ENCODE measurements around the gene KAT7.
A peak's percentile ranks its signal among the peaks of the same experiment; 100 is the strongest.

The KAT7 gene

DNA sequence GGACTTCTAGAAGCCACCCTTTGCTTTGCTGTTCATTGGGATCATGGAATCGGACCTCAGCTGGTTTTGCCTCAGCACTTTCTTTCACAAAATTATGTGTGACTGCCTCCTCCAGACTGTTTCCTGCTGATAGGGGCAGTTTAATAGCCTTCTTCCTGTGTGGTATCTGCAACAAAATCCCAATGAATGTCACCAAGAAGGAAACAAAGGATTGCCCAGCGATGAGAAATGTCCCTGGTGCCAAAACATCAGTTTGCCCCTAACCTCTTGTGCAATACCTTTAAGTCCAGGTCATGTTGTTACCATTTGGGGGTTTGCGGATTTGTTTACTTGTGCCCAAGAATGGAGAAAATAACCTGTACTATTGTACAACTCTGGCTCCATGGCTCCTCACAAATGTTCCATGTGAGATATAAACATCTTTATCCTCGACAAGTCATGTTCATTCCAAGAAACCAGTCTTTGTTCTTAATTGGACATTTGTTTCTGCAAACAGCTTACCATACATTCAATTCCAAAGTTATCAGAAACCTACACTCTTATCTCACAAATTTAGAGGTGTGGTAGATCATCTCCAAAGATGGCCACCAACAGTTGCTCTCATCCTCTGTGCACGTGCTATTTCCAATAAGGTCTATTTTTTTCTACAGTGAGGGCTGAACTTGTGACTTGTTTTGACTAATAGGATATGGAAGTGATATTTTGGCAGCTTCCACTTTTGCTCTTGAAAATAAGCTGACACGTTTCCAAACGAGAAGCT lies 44.5 kb downstream of the KAT7 start:
- H3K4me3 ChIP-seq, result no peak overlapping the region

DNA sequence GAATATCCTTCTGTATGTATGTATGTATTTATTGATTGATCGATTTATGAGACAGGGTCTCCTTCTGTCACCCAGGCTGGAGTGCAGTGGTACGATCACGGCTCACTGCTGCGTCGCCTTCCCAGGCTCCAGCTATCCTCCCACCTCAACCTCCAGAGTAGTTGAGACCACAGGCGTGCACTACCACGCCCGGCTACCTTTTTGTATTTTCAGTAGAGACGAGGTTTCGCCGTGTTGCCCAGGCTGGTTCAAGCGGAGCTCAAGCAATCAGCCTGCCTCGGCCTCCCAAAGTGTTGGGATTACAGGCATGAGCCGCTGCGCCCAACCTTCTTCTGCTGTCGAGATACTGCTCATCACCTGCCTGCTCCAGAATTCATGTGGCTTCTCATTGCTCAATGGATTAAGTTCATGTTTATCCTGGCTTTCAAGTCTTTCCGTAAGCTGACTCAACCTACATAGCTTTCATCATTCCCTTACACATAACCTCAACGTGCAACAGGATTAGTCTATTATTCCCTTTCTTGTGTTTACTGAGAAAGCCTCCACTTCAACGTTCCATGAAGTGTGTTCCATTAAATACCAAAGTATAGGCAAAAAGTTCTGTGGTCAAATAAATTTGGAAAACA lies 45.8 kb downstream of the KAT7 start:
- H3K27ac ChIP-seq, result peak overlapping the region in 3 of 21 experiments; percentile 5 to 52 (median 18)
- no peak overlapping the region for H3K4me3 ChIP-seq

More for the DNA sequence above, 44.5 kb downstream of the KAT7 start:
- H3K27ac ChIP-seq, result peak overlapping the region in 4 of 21 experiments; percentile 5 to 52 (median 36)

DNA sequence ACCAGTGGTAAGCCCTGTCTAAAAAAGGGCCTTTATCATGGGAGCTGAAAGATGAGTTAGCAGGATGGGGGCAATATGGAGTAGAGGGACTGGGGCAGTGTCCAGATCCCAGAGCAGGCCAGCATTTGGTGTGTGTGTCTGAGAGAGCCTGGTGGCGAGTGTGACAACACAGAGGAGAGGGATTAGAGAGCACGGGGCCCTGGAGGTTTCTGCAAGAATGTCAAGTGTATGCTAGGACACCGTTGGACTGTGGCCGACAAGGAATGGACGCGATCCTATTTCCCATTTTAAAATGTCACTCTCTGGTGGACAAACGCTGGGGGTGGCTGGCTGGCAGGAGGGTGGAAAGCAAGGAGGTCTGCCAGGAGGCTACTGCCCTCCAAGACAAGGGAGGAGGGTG lies 47.0 kb downstream of the KAT7 start:
- peak overlapping the region in 1 of 21 experiments; percentile 20 for H3K27ac ChIP-seq
- no peak overlapping the region for H3K4me3 ChIP-seq

DNA sequence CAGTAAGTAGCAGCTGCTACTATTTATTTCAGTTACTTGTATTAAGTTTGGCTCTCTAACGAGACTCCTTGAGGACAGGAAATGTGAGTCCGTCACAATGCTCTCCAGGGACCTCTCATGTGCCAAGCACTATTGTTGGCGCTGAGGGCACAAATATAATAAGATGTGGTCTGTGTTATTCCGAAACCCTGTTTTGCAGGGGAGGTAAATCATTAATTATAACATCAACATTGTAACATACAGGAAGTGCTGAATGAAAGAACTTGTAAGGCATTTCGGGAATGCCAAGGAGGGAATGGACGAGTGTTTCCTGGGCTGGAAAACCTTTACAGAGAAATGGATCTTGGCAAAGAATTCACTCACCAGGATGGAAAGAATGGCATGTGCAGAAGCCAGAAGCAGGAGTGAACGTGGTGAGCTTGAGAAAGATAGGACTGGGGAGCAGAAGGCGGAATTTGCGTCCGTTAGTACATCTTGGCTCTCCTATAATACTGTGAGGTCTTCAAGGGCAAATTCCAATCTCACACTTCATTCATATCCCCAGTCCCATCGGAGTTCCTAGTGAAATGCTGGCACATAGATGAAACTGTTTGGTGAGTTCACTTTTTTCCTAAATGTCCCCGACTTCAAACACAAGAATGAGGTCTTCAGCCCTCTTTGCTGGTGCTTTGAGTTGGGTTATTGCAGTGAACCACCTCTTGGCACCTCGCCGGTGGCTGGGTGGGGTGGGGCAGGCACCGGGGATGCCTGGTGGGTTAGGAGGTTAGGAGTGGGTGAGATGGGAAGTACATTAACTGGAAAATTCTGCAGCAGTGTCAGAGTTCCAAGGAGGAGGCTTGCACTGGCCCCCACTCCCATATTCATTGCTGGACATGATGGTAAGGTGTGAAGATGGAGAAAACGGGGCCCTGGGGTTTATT lies 47.9 kb downstream of the KAT7 start:
- H3K4me3 ChIP-seq, result no peak overlapping the region

DNA sequence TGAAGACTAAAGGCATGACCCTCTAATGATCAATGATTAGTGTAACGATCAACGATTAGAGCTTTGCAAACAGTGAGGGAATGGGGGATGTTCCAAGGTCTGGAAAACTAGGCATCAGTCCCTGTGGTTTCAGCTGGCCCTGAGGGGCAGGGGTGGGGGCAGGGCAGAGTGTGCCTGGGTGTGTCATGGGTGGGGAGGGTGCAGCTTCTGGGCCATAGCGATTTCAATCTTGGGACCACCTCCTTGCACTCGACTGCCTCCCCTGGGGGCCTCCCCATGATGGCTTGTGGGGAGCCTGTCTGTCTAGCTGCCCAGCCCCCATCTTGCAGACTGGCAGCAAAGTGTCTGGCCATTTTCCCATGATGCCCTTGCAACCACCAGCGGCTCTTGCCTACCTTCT lies 51.0 kb downstream of the KAT7 start:
- Histone ChIP-seq H3K4me3 (no peak overlapping the region), H3K27ac (no peak overlapping the region)

More for the DNA sequence above, 47.9 kb downstream of the KAT7 start:
- peak overlapping the region in 4 of 21 experiments; percentile 10 to 57 (median 25) for H3K27ac ChIP-seq

DNA sequence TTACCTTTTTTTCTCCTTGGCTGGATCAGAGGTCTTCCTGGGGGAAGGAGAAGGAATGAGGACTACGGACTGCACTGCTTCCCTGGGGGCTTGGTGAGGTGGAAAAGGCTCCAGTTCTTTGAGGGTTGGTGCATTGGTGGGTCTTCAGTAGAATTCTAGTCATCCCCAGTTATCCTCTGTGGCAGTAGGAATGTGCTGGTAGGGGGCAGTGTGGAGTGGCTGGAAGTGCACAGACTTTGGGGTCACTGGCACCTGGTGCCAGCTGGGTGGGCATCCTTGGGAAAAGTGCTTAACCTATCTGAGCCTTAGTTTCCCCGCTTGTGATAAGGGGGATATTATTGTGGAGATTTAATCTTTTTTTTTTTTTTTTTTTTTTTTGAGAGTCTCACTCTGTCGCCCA lies 53.1 kb downstream of the KAT7 start:
- no peak overlapping the region for H3K4me3 ChIP-seq
- no peak overlapping the region for H3K27ac ChIP-seq

DNA sequence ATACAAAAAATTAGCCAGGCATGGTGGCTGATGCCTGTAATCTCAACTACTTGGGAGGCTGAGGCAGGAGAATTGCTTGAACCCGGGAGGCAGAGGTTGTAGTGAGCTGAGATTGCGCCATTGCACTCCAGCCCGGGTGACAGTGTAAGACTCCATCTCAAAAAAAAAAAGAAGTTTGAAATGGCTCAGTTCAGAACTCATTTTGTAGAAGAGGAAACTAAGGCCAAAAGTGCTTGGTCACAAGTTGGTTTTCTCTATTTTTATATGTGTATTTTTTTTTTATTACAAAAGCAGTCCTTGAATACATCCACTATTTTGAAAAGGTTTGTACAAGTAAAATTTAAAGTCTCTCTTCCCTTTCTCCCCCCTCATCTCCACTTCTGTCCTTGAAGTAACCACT lies 53.9 kb downstream of the KAT7 start:
- Histone ChIP-seq H3K27ac (no peak overlapping the region), H3K4me3 (no peak overlapping the region)

DNA sequence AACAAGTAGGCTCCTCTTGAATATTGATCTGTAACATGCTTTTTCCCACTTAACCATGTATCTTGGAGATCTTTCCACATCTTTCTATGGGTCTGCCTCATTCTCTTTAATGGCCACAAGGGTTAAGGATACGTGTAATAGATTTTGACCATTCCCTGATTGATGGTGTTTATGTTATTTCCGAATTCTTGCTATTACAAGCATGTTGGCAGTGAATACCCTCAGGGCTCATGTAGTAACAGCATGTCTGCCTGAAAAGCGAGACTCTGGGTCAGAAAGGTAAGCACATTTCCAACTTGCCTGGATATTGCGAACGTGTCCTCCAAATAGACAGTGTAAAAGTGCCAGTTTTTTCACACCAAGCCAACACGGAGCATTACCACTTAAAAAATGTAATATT lies 54.4 kb downstream of the KAT7 start:
- H3K27ac ChIP-seq, result no peak overlapping the region

DNA sequence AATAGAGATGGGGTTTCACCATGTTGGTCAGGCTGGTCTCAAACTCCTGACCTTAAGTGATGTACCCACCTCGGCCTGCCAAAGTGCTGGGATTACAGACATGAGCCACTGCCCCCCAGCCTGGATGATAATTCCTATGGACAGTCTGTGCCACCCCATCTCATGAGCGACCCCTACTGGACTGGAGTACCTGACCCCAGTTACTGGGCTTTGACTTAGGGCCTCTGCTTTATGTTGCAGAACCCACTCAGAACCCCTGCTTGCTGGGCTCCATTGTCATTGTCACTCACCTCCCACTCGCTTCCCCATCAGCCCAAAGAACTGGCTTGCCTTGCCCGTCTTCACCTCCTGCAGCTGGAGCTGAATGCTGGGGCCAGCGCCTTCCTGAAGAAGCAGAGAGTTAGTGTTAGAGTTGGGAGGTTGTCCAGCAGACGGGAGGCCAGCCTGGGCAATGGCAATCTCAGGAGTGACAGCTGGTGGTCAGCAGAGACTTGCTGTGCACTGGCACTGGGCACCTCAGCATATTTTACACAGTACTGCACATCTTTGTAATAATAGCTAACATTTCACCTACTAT lies 55.4 kb downstream of the KAT7 start:
- Histone ChIP-seq H3K4me3 (no peak overlapping the region), H3K27ac (no peak overlapping the region)

More for the DNA sequence above, 54.4 kb downstream of the KAT7 start:
- no peak overlapping the region for H3K4me3 ChIP-seq

DNA sequence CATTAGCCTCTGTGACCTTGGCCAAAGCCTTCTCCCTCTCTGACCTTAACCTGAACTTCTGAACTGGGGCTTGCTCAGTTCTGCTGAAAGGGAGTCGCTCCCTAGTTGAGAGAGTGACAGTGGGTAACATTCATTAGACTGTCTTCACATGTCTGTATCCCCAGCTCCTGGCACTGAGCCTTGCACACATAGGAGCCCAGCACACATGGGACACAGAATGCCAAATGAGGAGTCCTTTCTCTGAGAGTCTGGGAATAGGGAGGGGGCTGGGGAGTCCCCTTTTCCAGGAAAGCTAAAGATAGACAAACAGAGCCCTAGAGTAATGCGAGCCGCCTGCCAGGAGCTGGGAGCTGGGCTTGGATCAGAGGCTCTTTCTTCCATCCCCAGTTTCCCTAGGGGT lies 56.8 kb downstream of the KAT7 start:
- Histone ChIP-seq H3K4me3 (no peak overlapping the region), H3K27ac (peak overlapping the region in 5 of 21 experiments; percentile 7 to 57 (median 38))

DNA sequence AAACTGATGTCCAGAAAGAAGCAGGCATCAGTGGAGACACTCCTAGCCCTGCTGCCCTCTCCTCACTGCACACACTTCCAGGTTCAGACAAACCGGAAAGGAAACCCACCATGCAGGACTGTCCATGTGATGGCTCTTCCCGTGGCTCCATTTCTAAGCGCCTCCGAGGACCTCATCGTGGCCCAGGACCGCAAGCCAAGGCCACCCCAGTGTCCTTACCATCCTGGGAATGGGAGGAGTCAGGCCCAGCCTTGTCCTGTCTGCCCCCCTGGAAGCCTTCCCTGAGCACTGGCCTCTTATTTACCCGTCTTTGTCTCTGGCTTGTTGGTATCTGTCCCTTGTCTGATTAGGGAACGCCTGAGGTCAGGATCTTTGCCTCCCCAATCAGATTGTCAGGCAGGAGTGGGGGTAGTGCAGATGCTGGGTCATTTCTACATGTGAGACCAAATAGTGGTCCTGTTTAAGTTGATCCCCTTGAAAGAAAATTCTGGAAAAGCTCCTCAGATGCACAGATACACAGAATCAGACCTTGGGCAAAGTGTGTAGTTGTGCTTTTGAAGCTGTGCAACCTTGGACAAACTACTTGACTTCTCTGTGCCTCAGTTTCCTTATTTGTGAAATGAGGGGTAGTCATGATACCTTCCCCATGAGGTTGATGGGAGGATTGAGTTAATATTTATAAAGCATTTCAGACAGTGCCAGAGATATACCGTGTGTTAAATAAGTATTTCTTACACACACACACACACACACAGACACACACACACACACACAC lies 58.6 kb downstream of the KAT7 start:
- no peak overlapping the region for H3K27ac ChIP-seq
- no peak overlapping the region for H3K4me3 ChIP-seq

DNA sequence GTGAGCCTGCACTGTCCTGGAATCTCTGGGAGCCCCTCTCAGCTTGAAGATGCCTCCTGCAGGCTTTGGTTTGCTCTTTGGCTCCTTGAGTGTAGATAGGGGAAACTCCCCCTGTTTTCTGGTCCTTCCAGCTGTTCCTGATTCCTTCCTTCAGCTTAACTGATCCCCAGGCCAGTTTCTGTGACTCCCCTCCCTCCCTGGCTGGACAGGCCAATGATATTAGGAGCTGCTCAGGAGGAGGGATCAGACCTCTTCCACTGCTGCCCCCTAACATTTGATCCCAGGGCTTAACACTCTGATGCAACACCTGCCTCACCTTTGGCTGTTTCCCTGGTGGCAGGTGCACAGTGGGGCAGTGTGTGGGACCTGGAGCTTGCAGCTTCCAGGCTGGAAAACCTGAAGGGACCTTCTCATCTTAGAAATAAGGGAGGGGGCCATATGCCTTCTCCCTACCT lies 59.6 kb downstream of the KAT7 start, which contains the start of gene TAC4:
Gene TAC4 (minus strand): TSS at position 51 of the 455 bp plus-strand sequence. CDS start 52 bp downstream, outside the sequence.
- H3K27ac ChIP-seq, result no peak within 1 kb of the TSS
- H3K4me3 ChIP-seq, result no peak within 1 kb of the TSS

DNA sequence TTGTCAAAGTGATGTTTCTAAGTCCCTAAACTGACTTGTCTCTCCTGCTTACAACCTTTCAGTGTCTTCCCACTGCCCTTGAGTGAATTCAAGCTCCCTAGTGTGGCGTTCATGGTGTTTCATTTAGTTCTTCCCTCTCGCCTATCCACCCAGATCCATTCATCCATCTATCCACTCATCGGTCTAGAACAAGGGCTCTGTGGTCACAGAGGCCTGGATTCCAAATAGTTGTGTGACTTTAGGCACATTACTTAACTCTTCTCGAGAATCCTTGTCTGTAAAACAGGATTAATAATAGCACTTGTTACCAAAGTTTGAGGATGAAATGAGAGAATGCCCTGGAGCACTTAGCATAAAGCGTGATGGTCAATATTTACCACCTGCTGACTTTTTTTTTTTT lies 60.3 kb downstream of the KAT7 start:
- Histone ChIP-seq H3K4me3 (no peak overlapping the region), H3K27ac (no peak overlapping the region)

DNA sequence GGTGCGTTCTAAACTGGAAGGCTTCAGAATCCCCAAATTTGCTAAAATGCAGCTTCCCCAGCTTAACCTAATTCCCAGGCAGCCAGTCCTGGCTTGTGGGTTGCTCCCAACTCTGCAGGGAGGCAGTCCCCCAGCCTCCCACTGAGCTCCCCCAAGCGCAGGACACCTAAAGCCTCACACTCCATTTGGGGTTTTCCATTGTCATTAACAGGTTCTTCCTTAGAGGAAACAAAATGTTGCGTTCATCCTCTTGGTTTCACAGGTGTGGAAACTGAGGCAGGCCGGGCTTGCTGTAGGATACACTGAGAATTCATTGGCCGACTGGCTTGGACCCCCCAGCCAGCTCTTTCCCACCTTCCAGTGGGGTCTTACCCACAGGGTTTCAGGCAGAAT lies 61.7 kb downstream of the KAT7 start:
- H3K4me3 ChIP-seq, result no peak overlapping the region
- peak overlapping the region in 2 of 21 experiments; percentile 72 to 80 for H3K27ac ChIP-seq

DNA sequence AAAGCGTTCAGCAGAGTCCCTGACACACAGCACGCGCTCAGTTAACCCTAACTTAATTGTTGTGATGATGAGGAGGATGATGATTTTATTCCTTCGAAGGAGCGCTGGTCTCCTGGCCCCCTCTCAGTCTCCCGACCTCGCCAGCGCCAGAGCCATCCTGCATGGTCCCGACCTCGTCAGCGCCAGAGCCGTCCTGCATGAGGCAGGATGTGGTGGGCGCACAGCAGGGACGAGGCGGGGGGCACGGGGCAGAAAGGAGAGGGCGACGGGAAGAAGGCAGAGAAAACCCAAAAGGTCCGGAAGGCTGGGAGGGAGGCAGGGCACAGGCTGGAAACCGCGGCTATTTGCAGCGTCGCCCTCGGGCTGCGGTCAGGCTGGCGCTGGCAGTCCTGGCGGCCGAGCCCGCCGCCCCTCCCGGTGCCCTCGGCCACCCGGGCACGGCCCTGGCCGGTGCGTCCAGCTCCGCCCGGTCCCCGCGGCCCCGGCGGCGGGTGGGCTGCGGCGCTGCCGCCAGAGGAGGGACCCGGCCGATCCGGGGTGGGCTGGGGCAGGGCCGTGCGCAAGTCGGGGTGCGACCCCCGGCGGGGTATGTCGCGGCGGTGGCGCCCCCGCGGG lies 62.4 kb downstream of the KAT7 start:
- Histone ChIP-seq H3K27ac (peak overlapping the region in 16 of 21 experiments; percentile 40 to 81 (median 57)), H3K4me3 (peak overlapping the region in 6 of 7 experiments; percentile 37 to 61 (median 46))

DNA sequence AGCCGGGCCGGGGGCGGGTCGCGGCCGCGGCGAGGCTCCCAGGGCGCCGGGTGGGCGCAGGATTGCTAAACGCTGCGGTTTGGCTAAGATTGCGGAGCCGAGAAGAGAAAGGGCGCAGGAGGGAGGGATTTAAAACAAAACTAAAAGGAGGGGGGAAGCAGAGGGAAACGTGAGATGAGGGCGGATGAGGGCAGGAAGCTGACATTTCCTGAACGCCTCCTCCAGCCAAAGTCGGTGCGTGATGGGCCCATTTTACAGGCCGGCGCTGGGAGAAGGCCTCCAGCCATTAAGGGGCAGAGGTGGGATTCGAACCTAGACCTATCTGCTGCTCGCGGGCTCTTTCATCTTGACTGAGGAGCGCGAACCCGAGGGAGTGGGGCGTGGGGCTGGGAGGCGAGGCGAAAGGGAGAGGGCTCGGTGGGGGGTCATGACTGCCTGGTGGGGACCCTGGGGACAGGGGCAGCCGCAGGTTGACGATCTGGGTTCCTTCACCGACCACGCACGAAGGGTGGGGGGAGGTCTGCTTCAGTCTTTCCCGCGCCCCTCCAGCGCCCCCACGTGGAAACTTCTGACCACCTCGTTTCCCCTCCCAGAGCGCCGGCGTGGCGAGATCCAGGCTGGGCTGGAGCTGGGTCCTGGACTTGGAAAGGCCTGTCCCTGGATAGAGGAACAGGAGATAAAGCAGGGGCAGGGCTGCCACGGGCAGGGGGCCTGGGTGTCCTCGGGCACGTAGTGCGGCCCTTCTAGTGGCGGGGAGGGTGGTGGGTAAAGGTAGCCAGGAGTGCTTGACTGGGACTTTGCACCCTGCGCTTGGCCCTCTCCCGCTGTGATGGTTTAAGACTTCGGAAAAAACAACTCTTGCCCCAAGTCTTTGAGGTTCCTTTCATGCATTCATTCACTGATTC lies 63.2 kb downstream of the KAT7 start:
- H3K4me3 ChIP-seq, result peak overlapping the region; percentile 37 to 61 (median 43)
- peak overlapping the region in 20 of 21 experiments; percentile 34 to 81 (median 57) for H3K27ac ChIP-seq

DNA sequence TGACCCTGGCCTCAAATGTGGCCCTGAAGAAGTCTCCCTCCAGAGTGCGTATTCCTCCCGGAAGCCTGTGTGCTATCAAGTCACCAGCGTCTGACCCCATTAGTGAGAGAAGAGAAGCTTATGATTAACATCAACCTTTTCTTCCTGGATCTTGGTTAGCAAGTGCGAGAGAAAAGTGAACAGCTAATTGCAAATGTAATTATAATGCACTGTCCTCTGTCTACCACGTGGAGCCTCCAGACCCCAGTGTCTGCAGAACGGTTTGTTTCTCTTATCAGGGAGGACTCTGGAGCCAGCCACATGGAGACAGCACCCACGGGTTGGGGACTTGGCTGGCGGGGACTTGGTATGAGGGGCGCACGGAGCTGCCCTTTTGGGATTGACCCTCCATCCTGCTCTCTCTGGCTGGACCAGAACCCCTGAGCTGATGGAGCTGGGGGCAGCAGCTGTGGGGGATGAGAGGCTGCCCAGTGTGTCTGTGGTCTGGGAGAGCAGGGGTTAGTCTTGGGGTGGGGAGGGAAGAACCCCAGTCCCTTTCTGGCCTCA lies 65.1 kb downstream of the KAT7 start:
- no peak overlapping the region for H3K27ac ChIP-seq
- no peak overlapping the region for H3K4me3 ChIP-seq

Measured in skin epidermis (tissue), 12 donors.